GM19455 (cell line): Measurements from ENCODE around the gene GTPBP4.
"Not testable (repeated sequence)": the region's sequence is repeated elsewhere in the genome, so short reads cannot be mapped to it uniquely, and the experiment has no call there.

Source experiments
- ATAC-seq: cut with Tn5 transposase; IDR thresholded peaks from one replicate; pipeline ENCODE4 v1.9.1; 2021; ENCODE audit not compliant: unreplicated experiment

The GTPBP4 gene

DNA sequence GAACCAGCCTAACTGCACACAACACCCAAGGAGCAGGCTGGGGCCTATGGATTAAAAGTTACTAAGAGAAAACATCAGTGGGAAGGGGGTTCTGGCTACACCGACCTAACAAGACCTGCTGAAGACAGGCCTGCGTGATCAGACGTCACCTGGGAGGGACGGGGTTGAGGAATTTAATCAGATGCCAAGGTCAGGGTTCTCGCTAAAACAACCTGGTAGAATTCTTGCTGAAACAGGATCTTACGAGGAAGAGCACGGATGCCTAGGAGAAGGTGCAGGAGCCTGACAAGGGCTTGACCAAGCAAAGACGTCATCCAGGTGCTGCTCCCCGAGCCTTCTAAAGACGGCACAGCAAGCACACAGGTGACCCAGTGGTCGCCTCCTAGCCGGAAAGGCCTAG lies 35.9 kb downstream of the GTPBP4 start:
- ATAC-seq: no peak

DNA sequence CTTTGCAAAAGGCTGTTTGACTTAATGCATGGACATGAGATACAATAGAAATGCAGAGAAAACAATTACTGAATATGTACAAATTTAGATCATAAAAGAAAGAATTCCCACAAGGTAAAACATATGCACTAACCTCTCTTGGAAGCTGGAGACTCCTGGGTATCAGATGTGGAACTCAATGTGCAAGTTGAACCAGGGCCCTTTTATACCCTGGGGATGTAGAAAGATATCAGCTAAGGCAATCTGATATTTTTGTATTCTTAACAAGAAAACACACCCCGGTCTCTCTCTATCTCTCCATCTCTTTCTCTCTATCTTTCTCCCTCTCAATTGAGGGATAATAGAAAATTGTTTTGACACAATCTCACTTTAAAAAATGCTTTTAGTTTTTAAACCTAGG lies 37.4 kb downstream of the GTPBP4 start, which contains the start of gene IDI2:
IDI2 (minus strand) TSS at position 177 of the 400 bp plus-strand sequence. CDS start 1,136 bp downstream, outside the sequence.
- ATAC-seq: no peak

DNA sequence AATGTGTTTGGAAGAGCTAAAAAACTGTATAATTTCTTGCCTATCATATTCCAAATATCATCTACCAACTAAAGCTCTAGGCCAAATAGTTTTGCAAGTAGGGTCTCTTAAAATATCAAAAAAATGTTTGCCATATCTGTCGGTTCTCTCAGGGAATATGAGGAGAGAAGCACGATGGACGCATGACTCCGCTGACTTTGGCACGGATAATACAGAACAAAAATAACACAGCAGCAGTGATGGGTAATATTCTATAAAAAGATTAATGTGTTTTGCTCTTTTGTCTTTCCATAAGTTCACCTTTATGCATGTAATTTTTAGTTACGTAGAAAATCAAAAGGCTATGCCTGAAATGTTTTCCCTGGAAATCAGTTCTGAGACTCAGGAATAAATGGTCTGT lies 38.3 kb downstream of the GTPBP4 start:
- no peak for ATAC-seq

GRCh38 chr10:1029838-1030237 lies 41.6 kb downstream of the GTPBP4 start:
- ATAC-seq: no peak

DNA sequence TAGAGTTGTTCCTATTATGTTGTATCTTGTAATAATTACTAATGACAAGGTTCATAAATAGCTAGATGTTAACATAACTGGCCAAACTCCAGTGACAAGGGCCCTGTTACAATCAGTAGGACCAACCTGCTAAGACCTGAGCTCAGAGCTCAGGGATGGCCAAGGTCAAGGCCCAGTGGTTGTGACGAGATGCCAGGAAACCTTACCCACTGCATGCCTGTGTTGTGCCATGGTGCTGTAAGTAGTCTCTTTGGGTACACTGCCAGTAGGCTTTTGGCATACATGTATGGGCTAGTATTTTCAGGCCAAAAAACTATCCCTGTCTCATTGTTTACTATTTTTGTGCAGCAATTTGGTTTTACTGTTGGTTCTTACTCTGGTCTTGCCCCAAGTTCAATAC lies 45.4 kb downstream of the GTPBP4 start:
- ATAC-seq: no peak

DNA sequence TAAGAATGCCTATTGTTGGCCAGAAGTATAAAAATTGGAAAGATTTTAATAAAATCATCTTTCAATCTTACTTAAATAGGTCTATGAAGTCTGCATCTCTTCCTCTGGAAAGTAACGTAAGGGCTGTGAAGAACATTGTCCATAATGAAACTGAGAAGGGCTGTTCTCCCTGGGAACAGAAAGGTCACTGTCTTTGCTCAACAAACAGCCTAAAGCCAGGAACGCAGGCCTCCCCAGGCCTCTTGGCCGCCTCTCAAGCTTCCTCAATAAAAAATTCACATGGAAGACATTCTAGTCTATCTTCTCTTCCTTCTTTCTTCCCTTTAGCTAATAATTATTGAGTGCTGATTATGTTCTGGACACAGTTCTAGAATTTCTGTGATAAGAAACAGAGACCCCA lies 46.5 kb downstream of the GTPBP4 start:
- ATAC-seq: no peak

GRCh38 chr10:1035201-1035600 lies 47.0 kb downstream of the GTPBP4 start:
- ATAC-seq: no peak

DNA sequence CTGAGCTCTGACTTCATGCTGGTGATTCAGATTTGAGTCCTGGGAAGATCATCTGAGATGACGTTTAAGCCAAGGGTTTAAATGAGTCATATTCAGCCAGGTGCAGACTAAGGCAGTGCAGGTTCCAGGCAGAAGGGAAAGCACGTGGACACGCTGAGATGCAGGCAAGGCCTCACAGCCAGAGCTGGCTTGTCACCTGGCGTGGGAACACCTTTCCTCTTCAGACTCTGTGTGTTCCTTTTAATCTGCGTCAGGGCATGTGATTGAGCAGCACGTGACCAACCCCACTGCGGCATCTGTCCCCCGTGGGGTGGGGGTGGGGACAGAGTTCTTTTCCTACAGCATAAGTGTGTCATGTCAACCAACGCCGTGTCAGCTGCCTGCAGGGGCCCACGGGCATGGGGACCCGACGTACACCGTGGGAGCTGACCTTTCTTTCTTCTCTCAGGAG lies 48.1 kb downstream of the GTPBP4 start:
- ATAC-seq: peak; percentile 86

DNA sequence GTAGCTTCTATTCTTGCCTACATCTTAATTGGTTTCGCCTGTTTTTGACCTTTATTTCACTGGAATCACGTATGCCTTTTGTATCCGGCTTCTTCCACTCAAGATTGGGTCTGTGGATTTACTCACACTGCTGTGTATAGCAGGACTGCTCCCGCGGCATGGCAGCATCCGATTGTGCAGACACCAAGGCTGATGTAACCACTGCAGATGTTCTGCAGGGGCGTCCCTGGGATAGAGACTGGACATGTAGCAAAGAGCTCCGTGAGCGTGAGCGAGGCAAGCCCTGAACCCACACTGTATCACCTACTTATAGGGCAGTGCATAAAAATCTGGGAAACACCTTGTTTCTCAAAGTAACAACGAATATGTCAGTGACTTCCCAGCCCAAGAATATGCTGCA lies 48.9 kb downstream of the GTPBP4 start:
- ATAC-seq: no peak

DNA sequence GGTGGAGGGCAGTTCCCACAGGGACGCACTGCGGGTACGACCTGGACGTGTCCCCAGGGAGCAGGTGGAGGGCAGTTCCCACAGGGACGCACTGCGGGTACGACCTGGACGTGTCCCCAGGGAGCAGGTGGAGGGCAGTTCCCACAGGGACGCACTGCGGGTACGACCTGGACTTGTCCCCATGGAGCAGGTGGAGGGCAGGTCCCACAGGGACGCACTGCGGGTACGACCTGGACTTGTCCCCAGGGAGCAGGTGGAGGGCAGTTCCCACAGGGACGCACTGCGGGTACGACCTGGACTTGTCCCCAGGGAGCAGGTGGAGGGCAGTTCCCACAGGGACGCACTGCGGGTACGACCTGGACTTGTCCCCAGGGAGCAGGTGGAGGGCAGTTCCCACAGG lies 50.5 kb downstream of the GTPBP4 start:
- ATAC-seq: not testable (repeated sequence)

GRCh38 chr10:1040133-1040532 lies 51.9 kb downstream of the GTPBP4 start:
- no peak for ATAC-seq

DNA sequence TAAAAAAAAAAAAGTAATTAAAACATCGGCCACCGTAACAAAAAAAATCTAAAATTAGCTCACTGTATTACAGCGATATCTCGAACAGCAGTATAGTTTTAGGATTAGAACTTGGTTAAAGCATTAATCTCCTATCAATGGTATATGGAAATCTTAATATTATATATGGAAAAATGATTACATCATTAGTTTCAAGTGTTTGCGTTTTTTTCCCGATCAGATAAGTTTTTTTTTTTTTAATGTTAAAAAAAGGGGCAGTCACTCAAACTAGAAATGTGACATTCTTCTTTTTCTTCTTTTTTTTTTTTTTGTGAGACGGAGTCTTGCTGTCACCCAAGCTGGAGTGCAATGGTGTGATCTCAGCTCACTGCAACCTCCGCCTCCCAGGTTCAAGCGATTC lies 53.3 kb downstream of the GTPBP4 start:
- ATAC-seq: no peak

- ATAC-seq: peak; percentile 45
Measured at GRCh38 chr10:1043532-1043995, 55.3 kb downstream of the GTPBP4 start.

GRCh38 chr10:1044146-1044545 lies 55.9 kb downstream of the GTPBP4 start:
- ATAC-seq: no peak

- no peak for ATAC-seq
Measured at GRCh38 chr10:1044964-1045363, 56.7 kb downstream of the GTPBP4 start.

- no peak for ATAC-seq
Measured at GRCh38 chr10:1045415-1045814, 57.2 kb downstream of the GTPBP4 start.

GRCh38 chr10:1047937-1048336 lies 59.7 kb downstream of the GTPBP4 start:
- no peak for ATAC-seq

DNA sequence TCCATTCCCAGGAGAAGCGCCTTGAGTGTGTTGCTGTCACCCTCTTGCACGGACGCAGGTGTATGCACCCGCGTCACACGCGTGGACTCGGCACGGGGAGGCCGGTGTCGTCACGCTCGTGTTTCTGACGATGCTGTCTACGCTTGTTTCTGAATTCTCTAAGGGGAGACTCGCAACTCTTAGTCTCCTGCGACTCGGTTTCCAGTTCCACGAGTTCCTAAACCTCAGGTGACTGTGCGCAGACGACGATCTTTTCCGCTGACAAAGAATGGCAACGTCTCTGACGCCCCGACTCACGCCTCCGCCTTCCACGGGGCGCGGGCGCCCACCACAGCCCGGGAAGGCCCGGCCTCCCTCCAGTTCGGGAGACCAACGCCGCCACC lies 60.1 kb downstream of the GTPBP4 start:
- ATAC-seq: peak; percentile 19

DNA sequence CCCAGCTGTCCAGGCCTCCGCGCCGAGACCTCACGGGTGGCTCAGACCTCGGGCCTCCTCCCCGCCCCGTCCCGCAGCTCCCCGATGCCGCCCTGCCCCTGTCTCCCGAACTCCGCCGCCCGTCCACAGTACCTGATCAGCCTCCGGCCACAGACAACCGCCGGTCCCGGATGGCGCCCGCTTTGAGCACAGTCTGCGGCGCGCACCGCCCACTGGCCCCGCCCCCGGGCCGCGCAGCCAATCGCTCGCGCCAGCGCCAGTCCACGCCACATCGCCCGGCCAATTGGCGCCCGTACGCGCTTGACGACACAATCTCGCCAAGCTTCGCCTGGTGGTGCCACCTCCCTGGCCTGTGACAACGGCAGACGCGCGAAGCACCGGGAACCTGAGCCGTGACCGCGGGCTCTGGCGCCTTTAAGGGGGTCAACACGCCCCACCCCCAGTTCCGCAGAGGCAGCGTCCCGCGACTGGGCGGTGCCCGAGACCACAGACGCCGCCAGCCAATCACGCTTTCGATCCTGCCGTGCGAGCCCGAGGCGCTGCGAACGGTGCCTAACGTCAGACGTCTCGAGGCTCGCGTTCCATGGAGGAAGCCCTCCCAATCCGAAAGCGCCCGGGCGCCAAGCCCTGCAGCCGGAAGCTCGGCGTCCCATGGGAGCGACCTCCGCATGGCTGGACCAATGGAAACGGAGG lies 60.6 kb downstream of the GTPBP4 start, which contains the start of gene IDI1:
IDI1 (minus strand) TSS at position 388 of the 693 bp plus-strand sequence; CDS start at position 272, 116 bp downstream.
- peak; percentile 79 for ATAC-seq

DNA sequence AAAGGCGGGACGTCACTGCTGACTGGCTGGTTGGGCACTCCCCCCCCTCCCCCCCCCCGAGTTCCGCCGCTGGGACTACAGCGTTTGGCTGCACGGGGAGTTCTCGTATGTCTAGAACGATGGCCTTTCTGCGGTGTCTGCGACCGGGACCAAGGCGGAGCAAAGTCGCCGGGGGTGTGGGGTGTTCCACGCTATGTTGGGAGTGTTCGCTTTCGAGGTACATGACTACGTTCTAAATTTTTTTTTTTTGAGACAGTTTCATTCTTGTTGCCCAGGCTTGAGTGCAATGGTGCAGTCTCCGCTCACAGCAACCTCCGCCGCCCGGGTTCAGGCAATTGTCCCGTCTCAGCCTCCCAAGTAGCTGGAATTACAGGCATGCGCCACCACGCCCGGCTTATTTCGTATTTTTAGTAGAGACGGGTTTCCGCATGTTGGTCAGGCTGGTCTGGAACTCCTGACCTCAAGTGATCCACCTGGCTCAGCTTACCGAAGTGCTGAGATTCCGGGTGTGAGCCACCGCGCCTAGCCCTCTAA lies 61.3 kb downstream of the GTPBP4 start:
- ATAC-seq: no peak

DNA sequence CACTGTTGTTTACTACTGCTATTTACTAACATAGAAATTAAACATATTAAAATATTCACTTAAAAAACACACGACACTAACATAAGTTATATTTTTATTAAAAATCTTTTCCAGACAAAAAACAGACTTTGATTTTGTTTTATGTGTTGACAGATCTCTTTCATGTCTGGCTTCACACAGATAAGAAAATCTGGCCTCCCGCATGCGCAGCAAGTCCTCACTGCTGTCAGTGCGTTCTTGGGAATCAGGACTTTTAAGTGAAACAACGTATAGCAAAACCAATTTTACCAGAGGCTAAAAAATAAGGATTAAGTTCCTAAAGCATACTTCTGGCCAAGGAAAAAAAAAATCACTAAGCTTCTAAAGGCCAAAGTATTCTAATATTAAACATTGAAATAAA lies 61.9 kb downstream of the GTPBP4 start:
- ATAC-seq: no peak

- no peak for ATAC-seq
Measured at GRCh38 chr10:1050554-1050953, 62.3 kb downstream of the GTPBP4 start.

GRCh38 chr10:1054684-1055083 lies 66.5 kb downstream of the GTPBP4 start:
- no peak for ATAC-seq
